Measurements from ENCODE around the gene LTBP1. TPM values are rescaled to one million over a fixed set of nuclear protein-coding genes. Genes with fewer than 3 reads are reported as not detected.
"Not testable (repeated sequence)": the region's sequence is repeated elsewhere in the genome, so short reads cannot be mapped to it uniquely, and the experiment has no call there.

The LTBP1 gene
- total and polyA plus RNA-seq, 2 donors (not counting 1 experiment from before 2014, with no cell fraction given) = 0.69 TPM; not detected in 1

- H3K4me3 ChIP-seq (ENCODE audit: control extremely low read depth in 1 of 5, extremely low read depth in 1 of 5, insufficient read depth in 1 of 5, low read depth in 2 of 5, low read length in 4 of 5) = no peak overlapping the region
- no peaks in the 10 kb centered on the region for H3K9me3 ChIP-seq (ENCODE audit: control extremely low read depth in 1 of 3, control insufficient read depth in 2 of 3, insufficient read depth in 1 of 3, low read length in 2 of 3)
- no peaks in the 10 kb centered on the region for H4K20me1 ChIP-seq (ENCODE audit: control insufficient read depth, insufficient read depth, low read length, poor library complexity, severe bottlenecking)
- no peaks in the 10 kb centered on the region for H3K4me1 ChIP-seq (ENCODE audit: control insufficient read depth in 2 of 2, insufficient read depth in 2 of 2, low read length in 2 of 2)
- no peaks in the 10 kb centered on the region for H3K79me2 ChIP-seq (ENCODE audit: control insufficient read depth, insufficient read depth, low read length)
- H3K27me3 ChIP-seq (replicated peaks in 1 of 4; ENCODE audit: control extremely low read depth in 1 of 4, control insufficient read depth in 3 of 4, insufficient read depth in 4 of 4, low read length in 3 of 4) = peaks cover 0 to 3% (median 0%) of the 10 kb centered on the region in 4 experiments
- H3K4me2 ChIP-seq (replicated peaks; ENCODE audit: low read depth, low read length, poor library complexity, severe bottlenecking) = no peak overlapping the region
- POLR2A ChIA-PET = no interaction called here
- no peak overlapping the region for H3K4me3 Mint-ChIP-seq
- CTCF ChIA-PET = no interaction called here
- no peak overlapping the region for H2AFZ ChIP-seq (ENCODE audit: insufficient read depth, low read depth, low read length, poor library complexity, severe bottlenecking)
- TF ChIP-seq EZH2 (IDR thresholded peaks at IDR 0.05; ENCODE audit: borderline replicate concordance, insufficient read depth, low read depth, low read length, poor library complexity, severe bottlenecking) = no peak
- no peak for TF ChIP-seq CTCF (IDR thresholded peaks at IDR 0.05)
- no peaks in the 10 kb centered on the region for H3K4me1 Mint-ChIP-seq
- no peak overlapping the region for H3K9ac ChIP-seq (ENCODE audit: low read length)
- H3K27me3 Mint-ChIP-seq = no peaks in the 10 kb centered on the region
- no peak for DNase-seq
- no peak for ATAC-seq (ENCODE audit: low read depth)
- no peaks in the 10 kb centered on the region for H3K9me3 Mint-ChIP-seq (ENCODE audit: insufficient read depth)
- H3K27ac ChIP-seq (ENCODE audit: low read length in 2 of 2) = no peak overlapping the region
- intact Hi-C loops (cut with micrococcal nuclease) = no loop called here
- no peak overlapping the region for H3K27ac Mint-ChIP-seq
- no peaks in the 10 kb centered on the region for H3K36me3 ChIP-seq (replicated peaks in 1 of 2; ENCODE audit: control extremely low read depth in 1 of 2, control insufficient read depth in 1 of 2, extremely low read depth in 1 of 2, insufficient read depth in 2 of 2, low read length in 1 of 2)
These were observed 221.7 kb downstream of the LTBP1 start for GRCh38 chr2:33168425-33168824.

GRCh38 chr2:33168922-33169321, 222.2 kb downstream of the LTBP1 start:
- Histone ChIP-seq H3K27me3 (replicated peaks in 1 of 4; ENCODE audit: control extremely low read depth in 1 of 4, control insufficient read depth in 3 of 4, insufficient read depth in 4 of 4, low read length in 3 of 4) (peaks cover 0 to 3% (median 0%) of the 10 kb centered on the region in 4 experiments), H3K9me3 (ENCODE audit: control extremely low read depth in 1 of 3, control insufficient read depth in 2 of 3, insufficient read depth in 1 of 3, low read length in 2 of 3) (no peaks in the 10 kb centered on the region), H2AFZ (ENCODE audit: insufficient read depth, low read depth, low read length, poor library complexity, severe bottlenecking) (no peak overlapping the region), H3K27ac (ENCODE audit: low read length in 2 of 2) (no peak overlapping the region), H3K4me1 (ENCODE audit: control insufficient read depth in 2 of 2, insufficient read depth in 2 of 2, low read length in 2 of 2) (no peaks in the 10 kb centered on the region), H3K4me2 (replicated peaks; ENCODE audit: low read depth, low read length, poor library complexity, severe bottlenecking) (no peak overlapping the region), H4K20me1 (ENCODE audit: control insufficient read depth, insufficient read depth, low read length, poor library complexity, severe bottlenecking) (no peaks in the 10 kb centered on the region), H3K9ac (ENCODE audit: low read length) (no peak overlapping the region), H3K79me2 (ENCODE audit: control insufficient read depth, insufficient read depth, low read length) (no peaks in the 10 kb centered on the region), H3K4me3 (ENCODE audit: control extremely low read depth in 1 of 5, extremely low read depth in 1 of 5, insufficient read depth in 1 of 5, low read depth in 2 of 5, low read length in 4 of 5) (no peak overlapping the region), H3K36me3 (replicated peaks in 1 of 2; ENCODE audit: control extremely low read depth in 1 of 2, control insufficient read depth in 1 of 2, extremely low read depth in 1 of 2, insufficient read depth in 2 of 2, low read length in 1 of 2) (no peaks in the 10 kb centered on the region)
- DNase-seq (no peak), ATAC-seq (ENCODE audit: low read depth) (no peak)
- H3K27me3 Mint-ChIP-seq = no peaks in the 10 kb centered on the region
- H3K4me3 Mint-ChIP-seq = no peak overlapping the region
- H3K27ac Mint-ChIP-seq = no peak overlapping the region
- no peaks in the 10 kb centered on the region for H3K9me3 Mint-ChIP-seq (ENCODE audit: insufficient read depth)
- ChIA-PET CTCF (no interaction called here), POLR2A (no interaction called here)
- H3K4me1 Mint-ChIP-seq = no peaks in the 10 kb centered on the region
- WGBS (ENCODE audit: insufficient coverage) = 100% methylated on average over 1 of the region's 4 CpGs
- TF ChIP-seq CTCF (IDR thresholded peaks at IDR 0.05) (no peak), EZH2 (IDR thresholded peaks at IDR 0.05; ENCODE audit: borderline replicate concordance, insufficient read depth, low read depth, low read length, poor library complexity, severe bottlenecking) (no peak)
- intact Hi-C loops (cut with micrococcal nuclease) = no loop called here

- H3K9me3 Mint-ChIP-seq (ENCODE audit: insufficient read depth); H3K27ac ChIP-seq (ENCODE audit: low read length in 2 of 2); POLR2A ChIA-PET; H3K4me2 ChIP-seq (replicated peaks; ENCODE audit: low read depth, low read length, poor library complexity, severe bottlenecking); CTCF ChIA-PET; H2AFZ ChIP-seq (ENCODE audit: insufficient read depth, low read depth, low read length, poor library complexity, severe bottlenecking); H3K9me3 ChIP-seq (ENCODE audit: control extremely low read depth in 1 of 3, control insufficient read depth in 2 of 3, insufficient read depth in 1 of 3, low read length in 2 of 3); H3K27me3 ChIP-seq (replicated peaks in 1 of 4; ENCODE audit: control extremely low read depth in 1 of 4, control insufficient read depth in 3 of 4, insufficient read depth in 4 of 4, low read length in 3 of 4); DNase-seq; H3K9ac ChIP-seq (ENCODE audit: low read length); H3K79me2 ChIP-seq (ENCODE audit: control insufficient read depth, insufficient read depth, low read length); H4K20me1 ChIP-seq (ENCODE audit: control insufficient read depth, insufficient read depth, low read length, poor library complexity, severe bottlenecking); ATAC-seq (ENCODE audit: low read depth); H3K27ac Mint-ChIP-seq; H3K4me3 ChIP-seq (ENCODE audit: control extremely low read depth in 1 of 5, extremely low read depth in 1 of 5, insufficient read depth in 1 of 5, low read depth in 2 of 5, low read length in 4 of 5); H3K27me3 Mint-ChIP-seq; H3K36me3 ChIP-seq (replicated peaks in 1 of 2; ENCODE audit: control extremely low read depth in 1 of 2, control insufficient read depth in 1 of 2, extremely low read depth in 1 of 2, insufficient read depth in 2 of 2, low read length in 1 of 2); H3K4me1 ChIP-seq (ENCODE audit: control insufficient read depth in 2 of 2, insufficient read depth in 2 of 2, low read length in 2 of 2); intact Hi-C loops (cut with micrococcal nuclease); H3K4me1 Mint-ChIP-seq; H3K4me3 Mint-ChIP-seq: not testable (repeated sequence)
- 96% methylated on average over 13 of the region's 16 CpGs for WGBS (ENCODE audit: insufficient coverage)
These were observed 223.5 kb downstream of the LTBP1 start for GRCh38 chr2:33170251-33170650.
